SK-N-MC (cell line): Measurements from ENCODE around the gene SMIM24.

Experiments
- EZH2 ChIP-seq: fragments of 200-600 bp; sonication (generic); IDR thresholded peaks from one replicate; pipeline ENCODE4 v1.6.1; 2017; ENCODE audit warnings: antibody characterized with exemption
- FOXP2 ChIP-seq: optimal IDR thresholded peaks from 2 replicates; pipeline ENCODE3; 2011; ENCODE audit warnings: mild to moderate bottlenecking, moderate library complexity; ENCODE audit not compliant: insufficient read depth; ENCODE audit errors: extremely low read length, control extremely low read depth
- POLR2AphosphoS5 ChIP-seq: IDR thresholded peaks from 2 replicates; pipeline ENCODE4 v1.6.1; 2012; ENCODE audit warnings: mild to moderate bottlenecking, low read depth, low read length, borderline replicate concordance

DNA sequence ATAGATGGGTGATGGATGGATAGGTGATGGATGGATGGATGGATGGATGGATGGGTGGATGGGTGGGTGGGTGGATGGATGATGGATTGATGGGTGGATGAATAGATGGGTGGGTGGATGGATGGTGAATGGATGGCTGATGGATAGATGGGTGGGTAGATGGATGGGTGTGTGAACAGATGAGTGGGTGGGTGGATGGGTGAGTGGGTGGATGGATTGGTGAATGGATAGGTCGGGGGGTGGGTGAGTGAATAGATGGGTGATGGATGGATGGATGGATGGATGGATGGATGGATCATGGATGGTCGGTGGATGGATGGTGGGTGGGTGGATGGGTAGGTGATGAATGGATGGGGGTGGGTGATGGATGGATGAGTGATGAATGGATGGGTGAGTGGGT lies 3.5 kb downstream of the SMIM24 start:
- TF ChIP-seq EZH2 (no peak), POLR2AphosphoS5 (no peak), FOXP2 (no peak)
